Esophagus squamous epithelium (tissue), 4 donors: ENCODE results near the gene FOXK1.

Experiments used
- POLR2A ChIP-seq, 4 donors: fragments of 450-650 bp; IDR thresholded peaks; one replicate each; pipeline ENCODE4 v1.6.1; 2017; ENCODE audit warnings: antibody characterized with exemption in 4 of 4, mild to moderate bottlenecking in 4 of 4, moderate library complexity in 3 of 4
- TF ChIP-seq, protein P1 (sequence below), 6 experiments: fragments of 450-650 bp in 4 of 6; fragments of 200-600 bp in 2 of 6; sonication (generic) in 2 of 6; IDR thresholded peaks; one replicate each; pipeline ENCODE4 v1.5.1; 2016 to 2019; ENCODE audit warnings: antibody characterized with exemption in 6 of 6, mild to moderate bottlenecking in 4 of 6, moderate library complexity in 4 of 6

- TF ChIP-seq, protein P1, sequence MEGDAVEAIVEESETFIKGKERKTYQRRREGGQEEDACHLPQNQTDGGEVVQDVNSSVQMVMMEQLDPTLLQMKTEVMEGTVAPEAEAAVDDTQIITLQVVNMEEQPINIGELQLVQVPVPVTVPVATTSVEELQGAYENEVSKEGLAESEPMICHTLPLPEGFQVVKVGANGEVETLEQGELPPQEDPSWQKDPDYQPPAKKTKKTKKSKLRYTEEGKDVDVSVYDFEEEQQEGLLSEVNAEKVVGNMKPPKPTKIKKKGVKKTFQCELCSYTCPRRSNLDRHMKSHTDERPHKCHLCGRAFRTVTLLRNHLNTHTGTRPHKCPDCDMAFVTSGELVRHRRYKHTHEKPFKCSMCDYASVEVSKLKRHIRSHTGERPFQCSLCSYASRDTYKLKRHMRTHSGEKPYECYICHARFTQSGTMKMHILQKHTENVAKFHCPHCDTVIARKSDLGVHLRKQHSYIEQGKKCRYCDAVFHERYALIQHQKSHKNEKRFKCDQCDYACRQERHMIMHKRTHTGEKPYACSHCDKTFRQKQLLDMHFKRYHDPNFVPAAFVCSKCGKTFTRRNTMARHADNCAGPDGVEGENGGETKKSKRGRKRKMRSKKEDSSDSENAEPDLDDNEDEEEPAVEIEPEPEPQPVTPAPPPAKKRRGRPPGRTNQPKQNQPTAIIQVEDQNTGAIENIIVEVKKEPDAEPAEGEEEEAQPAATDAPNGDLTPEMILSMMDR (IDR thresholded peaks at IDR 0.05) = no peak
- TF ChIP-seq POLR2A (IDR thresholded peaks at IDR 0.05) = no peak
Measured at GRCh38 chr7:4759211-4759610, 77.1 kb downstream of the FOXK1 start.
